LNCaP clone FGC (cell line): ENCODE data around the gene RBM33.

Source experiments
- DNase-seq: peaks from one replicate; pipeline ENCODE4 v3.0.0-alpha.2; 2011; ENCODE audit warnings: low read depth
- H3K4me3 ChIP-seq: 2 replicates; pipeline ENCODE4 v1.5.1; 2011; ENCODE audit warnings: mild to moderate bottlenecking, low read depth, low read length, control low read depth
- TF ChIP-seq, protein P1 (sequence below): IDR thresholded peaks from 2 replicates; pipeline ENCODE4 v1.5.1; 2012; ENCODE audit warnings: mild to moderate bottlenecking; ENCODE audit not compliant: control insufficient read depth, insufficient read depth; ENCODE audit errors: extremely low read depth

Gene RBM33

DNA sequence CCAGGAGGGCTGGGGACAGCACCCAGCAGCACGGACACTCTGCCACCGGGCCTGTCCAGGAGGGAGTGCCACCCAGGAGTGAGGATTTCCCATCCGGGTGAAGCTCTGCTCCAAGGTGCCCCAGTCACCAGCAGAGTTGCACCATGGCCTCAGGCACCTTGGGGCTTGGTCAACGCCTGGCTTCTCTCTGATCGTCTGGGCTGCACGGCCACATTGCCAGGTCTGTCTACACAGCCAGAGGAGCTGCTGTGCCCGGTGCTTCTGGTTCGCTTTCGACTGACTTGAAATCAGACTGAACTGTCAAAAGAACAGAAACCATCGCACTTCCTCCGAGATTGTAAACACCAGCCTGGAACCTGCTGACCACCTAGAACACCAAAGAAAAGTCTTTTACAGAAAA, 155.8 kb downstream of the RBM33 start:
- DNase-seq = no peak
- no peak overlapping the region for H3K4me3 ChIP-seq
- TF ChIP-seq, protein P1, sequence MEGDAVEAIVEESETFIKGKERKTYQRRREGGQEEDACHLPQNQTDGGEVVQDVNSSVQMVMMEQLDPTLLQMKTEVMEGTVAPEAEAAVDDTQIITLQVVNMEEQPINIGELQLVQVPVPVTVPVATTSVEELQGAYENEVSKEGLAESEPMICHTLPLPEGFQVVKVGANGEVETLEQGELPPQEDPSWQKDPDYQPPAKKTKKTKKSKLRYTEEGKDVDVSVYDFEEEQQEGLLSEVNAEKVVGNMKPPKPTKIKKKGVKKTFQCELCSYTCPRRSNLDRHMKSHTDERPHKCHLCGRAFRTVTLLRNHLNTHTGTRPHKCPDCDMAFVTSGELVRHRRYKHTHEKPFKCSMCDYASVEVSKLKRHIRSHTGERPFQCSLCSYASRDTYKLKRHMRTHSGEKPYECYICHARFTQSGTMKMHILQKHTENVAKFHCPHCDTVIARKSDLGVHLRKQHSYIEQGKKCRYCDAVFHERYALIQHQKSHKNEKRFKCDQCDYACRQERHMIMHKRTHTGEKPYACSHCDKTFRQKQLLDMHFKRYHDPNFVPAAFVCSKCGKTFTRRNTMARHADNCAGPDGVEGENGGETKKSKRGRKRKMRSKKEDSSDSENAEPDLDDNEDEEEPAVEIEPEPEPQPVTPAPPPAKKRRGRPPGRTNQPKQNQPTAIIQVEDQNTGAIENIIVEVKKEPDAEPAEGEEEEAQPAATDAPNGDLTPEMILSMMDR = no peak

DNA sequence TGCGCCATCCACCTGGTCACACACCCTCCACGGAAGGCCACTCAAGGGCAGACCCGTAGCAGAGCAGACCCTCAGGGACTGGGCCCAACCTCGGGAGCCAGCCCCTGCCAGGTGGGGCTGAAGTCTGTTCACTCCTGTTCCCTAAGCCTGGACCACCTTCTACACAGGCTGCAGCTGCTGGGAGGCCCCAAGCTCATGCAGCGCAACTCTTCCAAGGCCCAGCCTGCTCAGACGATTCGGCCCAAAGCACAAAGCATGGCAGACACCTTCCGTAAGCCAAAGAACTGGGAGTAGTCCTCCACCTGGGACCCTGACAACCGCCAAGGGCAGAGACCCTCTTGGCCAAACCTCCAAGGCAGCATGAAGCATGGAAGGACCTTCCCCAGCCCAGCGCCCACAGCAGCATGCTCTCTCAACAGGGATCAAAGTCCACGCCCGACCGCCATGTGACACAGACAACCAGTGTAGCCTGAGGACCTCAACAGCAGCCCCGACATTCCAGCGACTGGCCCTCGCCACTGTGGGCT, 156.3 kb downstream of the RBM33 start:
- no peak for DNase-seq
- TF ChIP-seq, protein P1 = no peak
- no peak overlapping the region for H3K4me3 ChIP-seq

DNA sequence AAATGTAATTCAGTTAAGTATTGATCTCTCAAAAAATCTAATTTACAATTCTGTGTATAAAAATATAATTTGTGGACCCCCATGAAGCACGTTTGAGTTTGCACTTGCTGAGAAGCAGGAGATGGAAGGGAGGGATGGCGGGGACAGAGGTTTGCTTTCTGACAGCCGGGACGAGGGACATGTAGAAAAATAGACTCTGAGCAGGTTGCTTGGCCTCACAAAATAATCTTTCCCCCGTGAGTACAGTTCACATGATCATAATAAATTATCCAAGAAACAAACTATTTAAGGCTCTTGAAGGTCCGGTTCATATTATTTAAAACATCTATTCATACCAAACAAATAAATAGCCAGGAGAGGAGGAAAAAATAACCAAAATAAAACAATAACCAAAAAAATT, 157.8 kb downstream of the RBM33 start:
- TF ChIP-seq, protein P1 = no peak
- no peak overlapping the region for H3K4me3 ChIP-seq
- DNase-seq = no peak

DNA sequence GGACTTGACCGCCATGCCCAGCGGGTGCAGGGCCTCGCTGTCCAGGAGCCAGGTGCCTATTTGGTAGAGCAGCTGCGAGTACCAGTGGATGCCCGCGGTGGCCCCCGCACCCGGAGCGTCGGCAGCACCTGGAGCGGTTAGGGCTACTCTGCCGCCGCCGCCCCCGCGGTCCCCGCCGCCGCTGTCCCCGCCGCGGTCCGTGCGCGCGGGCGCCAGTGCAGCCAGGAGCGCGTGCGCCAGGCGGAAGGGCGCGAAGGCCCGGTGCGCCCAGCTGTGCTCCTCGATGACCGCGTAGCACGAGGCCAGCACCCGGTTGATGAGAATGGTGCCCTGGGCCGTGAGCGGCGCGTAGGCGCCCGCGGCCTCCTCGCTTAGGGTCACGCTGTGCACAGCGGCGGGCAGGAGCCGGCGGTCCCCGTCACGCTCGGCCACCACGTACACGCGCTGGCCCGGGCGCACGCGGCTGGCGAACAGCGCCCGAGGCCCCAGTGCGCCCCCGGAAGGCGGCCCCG, 158.5 kb downstream of the RBM33 start:
- no peak for DNase-seq
- TF ChIP-seq, protein P1 = no peak

DNA sequence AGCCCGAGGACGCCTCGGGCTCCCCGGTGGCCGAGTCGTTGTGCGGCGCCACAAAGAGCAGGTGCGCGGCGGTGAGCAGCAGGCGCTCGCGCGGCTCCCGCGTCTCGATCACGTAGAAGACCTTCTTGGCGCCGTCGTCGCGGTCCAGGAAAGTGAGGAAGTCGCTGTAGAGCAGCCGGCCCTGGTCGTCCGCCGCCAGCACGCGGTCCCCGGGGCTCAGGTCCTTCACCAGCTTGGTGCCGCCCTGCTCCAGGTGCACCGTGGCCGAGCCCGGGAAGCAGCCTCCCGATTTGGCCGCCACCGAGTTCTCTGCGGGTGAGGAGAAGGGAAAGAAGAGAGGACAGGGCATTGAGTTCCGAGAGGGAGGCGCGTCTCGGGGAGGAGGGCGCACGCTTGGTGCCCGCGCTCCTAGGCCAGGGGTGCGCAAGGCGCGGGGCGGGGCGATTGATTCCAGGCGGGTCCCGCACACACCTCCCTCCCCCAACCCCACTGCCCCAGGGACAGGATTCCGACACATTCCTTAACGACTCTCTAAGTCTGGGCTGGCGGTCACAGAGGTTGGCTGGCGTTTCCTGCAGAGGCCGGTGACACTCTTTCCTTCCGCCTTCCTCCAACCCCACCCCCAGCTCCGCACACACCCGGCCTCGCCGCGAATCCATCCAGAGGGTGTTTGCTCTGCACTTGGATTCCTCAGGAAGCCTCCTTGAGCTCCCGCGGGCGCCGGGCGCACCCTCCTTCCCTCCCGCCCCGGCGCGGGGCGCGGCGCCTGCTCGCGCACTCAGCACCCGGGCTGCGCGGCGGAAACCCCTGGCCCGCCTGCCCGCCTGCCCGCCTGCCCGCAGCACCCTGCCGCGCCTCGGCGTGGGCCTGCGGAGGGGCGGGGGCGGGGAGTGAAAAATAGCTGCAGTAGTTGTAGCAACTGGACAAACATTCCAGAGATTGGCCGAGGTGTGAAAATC, 159.2 kb downstream of the RBM33 start:
- DNase-seq = no peak
- H3K4me3 ChIP-seq = no peak overlapping the region
- TF ChIP-seq, protein P1 = no peak

More for the DNA sequence above, 158.5 kb downstream of the RBM33 start:
- no peak overlapping the region for H3K4me3 ChIP-seq

DNA sequence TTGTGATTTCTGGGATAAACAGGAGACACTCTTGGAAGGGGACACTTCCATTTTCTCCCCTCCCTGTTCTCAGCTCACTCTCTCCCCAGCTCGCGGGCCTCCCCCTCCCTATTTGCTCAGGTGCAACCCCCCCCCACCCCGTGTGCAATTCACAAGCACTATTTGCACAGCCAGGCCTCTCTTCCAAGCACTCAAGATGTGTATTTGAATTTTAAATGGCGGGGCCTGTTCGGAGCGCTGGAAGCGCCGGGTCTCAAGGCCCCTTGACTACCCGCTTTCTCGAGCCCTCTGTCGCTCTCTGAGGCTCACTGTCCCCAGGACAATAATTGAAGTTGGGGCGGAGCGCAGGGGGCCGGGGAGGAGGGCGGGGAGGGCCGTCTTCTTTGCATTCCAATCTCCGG, 160.0 kb downstream of the RBM33 start:
- no peak overlapping the region for H3K4me3 ChIP-seq
- TF ChIP-seq, protein P1 = no peak
- DNase-seq = no peak
